Coronary artery (tissue), 2 donors: ENCODE data around the gene ETV7.

Experiments used
- DNase-seq: peaks from one replicate; pipeline ENCODE4 v3.0.0-alpha.2; 2017; ENCODE audit warnings: low spot score
- H3K27ac ChIP-seq, 2 donors: fragments of 200-600 bp; sonication (generic); one replicate each; pipeline ENCODE4 v1.5.1; 2016 to 2019
- H3K4me3 ChIP-seq: fragments of 200-600 bp; sonication (generic); 2 replicates; pipeline ENCODE4 v1.5.1; 2016; ENCODE audit warnings: mild to moderate bottlenecking, moderate library complexity
- TF ChIP-seq, protein P1 (sequence below): fragments of 200-600 bp; sonication (generic); IDR thresholded peaks from one replicate; pipeline ENCODE4 v1.5.1; 2019; ENCODE audit warnings: antibody characterized with exemption

ETV7 gene

DNA sequence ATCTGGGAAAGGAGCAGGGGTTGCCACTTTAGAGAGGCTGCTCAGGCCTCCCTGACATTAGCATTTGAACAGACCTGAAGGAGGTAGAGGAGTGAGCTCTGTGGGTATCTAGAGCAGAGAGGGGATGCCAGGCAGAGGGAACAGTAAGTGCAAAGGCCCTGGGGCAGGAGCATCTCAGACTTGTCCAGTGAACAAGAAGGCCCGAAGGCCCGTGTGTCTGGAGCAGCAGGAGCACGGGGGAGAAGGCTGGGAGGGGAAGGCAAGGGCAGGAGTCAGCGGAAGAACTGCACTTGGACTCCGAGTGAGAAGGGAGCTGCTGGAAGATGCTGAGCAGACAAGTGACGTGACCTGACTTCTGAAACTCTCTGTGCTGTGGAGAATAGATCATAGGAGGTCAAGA is 15.4 kb downstream of the ETV7 start:
- TF ChIP-seq, protein P1, sequence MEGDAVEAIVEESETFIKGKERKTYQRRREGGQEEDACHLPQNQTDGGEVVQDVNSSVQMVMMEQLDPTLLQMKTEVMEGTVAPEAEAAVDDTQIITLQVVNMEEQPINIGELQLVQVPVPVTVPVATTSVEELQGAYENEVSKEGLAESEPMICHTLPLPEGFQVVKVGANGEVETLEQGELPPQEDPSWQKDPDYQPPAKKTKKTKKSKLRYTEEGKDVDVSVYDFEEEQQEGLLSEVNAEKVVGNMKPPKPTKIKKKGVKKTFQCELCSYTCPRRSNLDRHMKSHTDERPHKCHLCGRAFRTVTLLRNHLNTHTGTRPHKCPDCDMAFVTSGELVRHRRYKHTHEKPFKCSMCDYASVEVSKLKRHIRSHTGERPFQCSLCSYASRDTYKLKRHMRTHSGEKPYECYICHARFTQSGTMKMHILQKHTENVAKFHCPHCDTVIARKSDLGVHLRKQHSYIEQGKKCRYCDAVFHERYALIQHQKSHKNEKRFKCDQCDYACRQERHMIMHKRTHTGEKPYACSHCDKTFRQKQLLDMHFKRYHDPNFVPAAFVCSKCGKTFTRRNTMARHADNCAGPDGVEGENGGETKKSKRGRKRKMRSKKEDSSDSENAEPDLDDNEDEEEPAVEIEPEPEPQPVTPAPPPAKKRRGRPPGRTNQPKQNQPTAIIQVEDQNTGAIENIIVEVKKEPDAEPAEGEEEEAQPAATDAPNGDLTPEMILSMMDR, result no peak
- no peak overlapping the region for H3K4me3 ChIP-seq
- no peak for DNase-seq

DNA sequence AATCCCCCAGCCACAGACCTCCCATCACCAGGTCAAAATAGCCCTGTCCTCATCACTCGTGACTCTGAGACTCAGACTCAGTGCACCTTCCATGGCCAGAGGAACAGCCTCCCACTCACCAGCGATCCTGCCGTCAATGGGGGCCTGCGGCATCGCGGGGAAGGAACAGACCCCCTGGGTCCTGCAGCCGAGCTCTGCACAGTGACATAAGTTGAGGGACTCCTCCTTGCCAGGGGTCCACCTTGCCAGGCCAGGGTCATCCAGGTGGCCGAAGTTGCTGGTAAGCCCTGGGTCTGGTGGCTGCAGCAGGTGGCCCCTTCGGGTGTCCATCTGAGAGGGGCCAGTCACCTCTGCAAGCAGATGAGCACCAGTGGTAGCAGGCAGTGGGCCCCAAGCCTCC is 16.3 kb downstream of the ETV7 start:
- no peak overlapping the region for H3K4me3 ChIP-seq
- no peak for DNase-seq
- H3K27ac ChIP-seq, result no peak overlapping the region
- TF ChIP-seq, protein P1, result no peak

More for the DNA sequence above, 15.4 kb downstream of the ETV7 start:
- no peak overlapping the region for H3K27ac ChIP-seq

DNA sequence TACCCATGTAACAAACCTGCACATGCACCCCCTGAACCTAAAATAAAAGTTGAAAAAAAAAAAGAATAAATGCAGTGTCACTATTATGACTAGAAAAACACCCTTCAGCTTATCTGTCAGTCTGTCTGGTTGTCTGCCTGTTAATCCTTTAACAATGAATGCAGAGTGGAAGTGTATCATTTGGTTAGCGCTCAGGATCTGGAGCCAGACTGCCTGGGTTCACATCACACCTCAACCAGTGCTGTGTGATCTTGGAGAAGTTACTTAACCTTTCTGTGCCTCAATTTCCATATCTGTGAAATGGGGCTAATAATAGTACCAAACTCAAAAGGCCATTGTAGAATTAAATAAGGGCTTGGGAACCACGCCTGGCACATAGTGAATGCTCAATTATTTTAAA is 16.8 kb downstream of the ETV7 start:
- Histone ChIP-seq H3K27ac (no peak overlapping the region), H3K4me3 (no peak overlapping the region)
- TF ChIP-seq, protein P1, result no peak
- no peak for DNase-seq

DNA sequence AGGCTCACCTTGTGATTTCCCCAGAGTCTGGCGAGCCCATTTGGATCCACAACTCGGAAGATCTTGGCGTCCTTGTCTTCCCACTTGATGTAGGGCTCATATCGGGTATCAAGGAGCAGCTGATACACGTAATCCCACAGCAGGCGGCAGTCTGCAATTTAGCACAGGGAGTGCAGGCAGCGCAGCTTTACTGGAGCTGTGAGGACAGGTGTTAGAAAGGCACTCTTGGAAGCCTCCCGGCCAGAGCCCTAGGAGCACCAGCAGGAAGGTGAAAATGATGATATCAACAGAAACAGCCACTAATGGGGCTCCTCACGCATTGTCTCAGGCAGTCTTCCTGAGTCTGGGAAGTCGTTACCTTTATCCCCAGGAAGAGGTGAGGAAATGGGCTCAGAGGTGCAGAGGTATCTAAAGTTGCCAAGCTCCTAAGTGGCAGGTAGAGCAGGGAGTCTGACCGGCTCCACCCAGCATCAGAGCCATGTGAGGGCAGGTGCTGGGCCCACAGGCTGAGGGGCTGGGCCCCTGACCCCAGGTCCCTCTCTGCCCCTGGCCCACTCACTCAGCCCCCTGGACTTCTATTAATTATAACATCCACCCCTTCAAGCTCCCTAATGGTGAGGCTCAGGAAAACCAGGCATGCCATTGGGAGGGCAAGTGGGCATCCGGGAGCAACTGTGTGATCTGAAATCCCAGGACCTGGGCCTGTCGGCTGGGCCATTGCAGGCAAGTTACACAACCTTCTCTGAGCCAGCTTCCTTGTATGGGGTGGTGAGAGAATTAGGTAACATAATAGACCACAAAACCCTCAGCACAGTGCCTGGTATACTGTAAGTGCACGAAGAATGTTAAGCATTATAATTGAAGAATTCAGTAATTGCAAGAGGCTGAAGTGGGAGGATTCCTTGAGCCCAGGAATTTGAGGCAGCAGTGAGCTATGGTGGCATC is 18.3 kb downstream of the ETV7 start:
- TF ChIP-seq, protein P1, result no peak
- no peak overlapping the region for H3K4me3 ChIP-seq
- no peak overlapping the region for H3K27ac ChIP-seq
- DNase-seq, result no peak

DNA sequence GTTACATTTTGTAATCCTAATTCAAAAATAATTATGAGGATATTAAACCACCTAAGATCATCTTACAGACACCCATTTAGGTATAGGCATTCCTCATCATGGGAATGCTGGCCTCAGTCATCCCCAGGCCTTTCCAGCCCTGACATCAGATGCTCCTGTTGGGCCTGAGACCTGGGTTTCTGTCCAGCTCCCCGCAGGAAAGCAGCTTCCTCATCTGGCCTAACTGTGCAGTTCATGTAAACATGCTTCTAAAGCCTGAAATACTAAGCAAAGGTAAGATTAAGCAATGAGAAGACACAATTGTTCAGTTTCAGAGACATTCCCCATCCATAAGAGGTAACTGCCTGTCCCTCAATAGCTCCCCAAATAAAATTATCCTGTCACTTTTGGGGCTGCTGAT is 19.0 kb downstream of the ETV7 start:
- Histone ChIP-seq H3K27ac (no peak overlapping the region), H3K4me3 (no peak overlapping the region)
- DNase-seq, result no peak
- TF ChIP-seq, protein P1, result no peak

DNA sequence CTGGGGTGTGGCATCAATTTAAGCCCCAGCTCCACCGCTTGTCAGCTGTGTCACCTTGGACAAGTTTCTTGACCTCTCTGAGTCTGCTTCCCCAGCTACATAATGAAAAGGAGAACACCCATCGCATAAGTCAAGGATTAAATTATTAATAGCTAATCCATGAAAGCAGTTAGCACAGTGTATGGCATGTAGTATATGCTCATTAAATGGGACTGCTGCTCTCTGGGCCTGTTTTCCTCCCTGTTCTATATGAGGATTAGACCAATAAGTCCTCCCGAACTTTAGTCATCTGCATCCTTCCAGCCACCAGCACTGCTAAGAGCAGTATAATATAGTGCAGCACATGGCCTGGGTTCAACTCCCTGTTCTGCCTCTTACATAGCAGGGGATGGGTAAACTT is 19.7 kb downstream of the ETV7 start:
- TF ChIP-seq, protein P1, result no peak
- H3K27ac ChIP-seq, result no peak overlapping the region
- no peak overlapping the region for H3K4me3 ChIP-seq
- no peak for DNase-seq
